GM21390 (cell line): ENCODE data around the gene EYS.

Experiments used
- ATAC-seq: cut with Tn5 transposase; IDR thresholded peaks from one replicate; pipeline ENCODE4 v1.9.1; 2021; ENCODE audit not compliant: unreplicated experiment

Gene EYS

DNA sequence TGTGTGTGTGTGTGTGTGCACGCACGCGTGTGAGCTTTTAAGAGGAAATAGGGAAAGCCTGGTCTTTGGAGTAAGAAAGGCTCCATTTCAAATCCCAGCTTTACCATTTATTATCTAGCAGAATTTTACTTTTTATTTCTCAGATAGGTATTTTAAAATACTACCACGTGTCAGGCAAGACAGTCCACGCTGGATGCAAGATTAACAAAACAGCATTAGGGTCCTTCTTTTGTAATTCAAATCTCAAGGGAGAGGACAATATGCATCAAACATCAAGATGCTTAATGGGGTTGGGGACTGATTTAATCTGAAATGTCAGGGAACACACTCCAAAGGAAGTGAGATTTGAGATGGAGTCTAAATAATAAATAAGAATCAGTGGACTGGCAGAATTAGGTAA lies 1302.6 kb downstream of the EYS start:
- ATAC-seq: no peak

- ATAC-seq: no peak
Observed at GRCh38 chr6:64383277-64383676, 1323.7 kb downstream of the EYS start.

GRCh38 chr6:64376394-64376793 lies 1330.6 kb downstream of the EYS start:
- ATAC-seq: no peak

DNA sequence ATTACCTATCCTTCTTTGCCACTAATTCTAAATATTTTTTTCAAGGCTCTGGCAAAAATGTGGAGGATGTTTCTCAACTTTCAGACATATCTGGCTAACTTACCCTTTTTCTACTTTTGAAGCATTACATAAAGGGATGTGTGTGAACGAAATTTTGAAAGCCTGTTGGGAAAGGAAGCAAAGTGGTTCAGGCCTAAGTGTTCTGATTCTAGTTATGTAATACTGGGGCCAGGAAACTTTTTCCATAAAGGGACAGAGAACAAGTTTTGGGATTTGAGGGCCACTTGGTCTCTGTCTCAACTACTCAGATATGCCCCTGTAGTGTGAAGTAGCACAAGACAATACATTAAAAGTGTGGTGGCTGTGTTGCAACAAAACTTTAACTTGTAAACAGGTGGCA lies 1349.6 kb downstream of the EYS start:
- ATAC-seq: no peak

GRCh38 chr6:64347411-64347810 lies 1359.6 kb downstream of the EYS start:
- ATAC-seq: no peak

DNA sequence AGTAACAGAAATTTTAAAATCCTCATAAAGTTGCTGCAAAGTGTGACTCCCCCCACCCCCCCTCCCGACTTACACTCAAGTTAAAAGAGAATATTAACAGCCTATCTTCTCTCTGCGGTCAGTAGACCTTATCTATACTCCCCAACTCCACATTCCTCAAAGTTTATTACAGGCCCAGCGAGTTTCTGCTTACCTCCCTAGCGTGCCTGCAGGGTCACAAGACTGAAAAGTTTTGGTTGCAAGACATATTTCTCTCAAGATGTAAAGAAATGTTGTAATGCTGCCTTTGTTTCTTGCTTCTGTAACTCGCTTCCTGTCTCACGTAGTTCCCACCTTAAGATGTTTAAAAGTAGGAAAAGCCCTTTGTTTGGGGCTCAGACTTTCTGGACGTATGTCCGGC lies 1371.8 kb downstream of the EYS start:
- no peak for ATAC-seq

GRCh38 chr6:64334636-64335035 lies 1372.4 kb downstream of the EYS start:
- ATAC-seq: no peak

GRCh38 chr6:64330694-64331307 lies 1376.2 kb downstream of the EYS start:
- ATAC-seq: peak; percentile 60

DNA sequence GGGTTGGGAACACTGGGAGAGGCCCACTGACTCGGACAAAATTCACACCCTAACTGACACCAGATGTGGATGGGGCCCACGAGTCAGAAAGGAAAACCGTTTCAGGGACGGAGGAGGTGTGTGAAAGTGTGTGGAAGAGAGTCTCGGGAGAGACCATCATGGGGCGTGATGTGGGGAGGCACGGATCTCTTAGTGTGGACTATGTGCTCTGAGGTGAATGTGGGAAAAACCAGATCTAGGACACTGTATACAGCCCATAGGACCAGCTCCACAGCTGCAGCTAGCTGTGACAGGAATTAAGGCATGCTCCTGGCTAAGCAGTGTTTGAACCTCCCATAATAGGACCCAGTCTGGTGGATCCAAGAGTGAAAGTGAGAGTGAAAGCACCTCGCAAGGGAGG lies 1380.1 kb downstream of the EYS start:
- no peak for ATAC-seq

GRCh38 chr6:64325093-64325492 lies 1381.9 kb downstream of the EYS start:
- no peak for ATAC-seq

DNA sequence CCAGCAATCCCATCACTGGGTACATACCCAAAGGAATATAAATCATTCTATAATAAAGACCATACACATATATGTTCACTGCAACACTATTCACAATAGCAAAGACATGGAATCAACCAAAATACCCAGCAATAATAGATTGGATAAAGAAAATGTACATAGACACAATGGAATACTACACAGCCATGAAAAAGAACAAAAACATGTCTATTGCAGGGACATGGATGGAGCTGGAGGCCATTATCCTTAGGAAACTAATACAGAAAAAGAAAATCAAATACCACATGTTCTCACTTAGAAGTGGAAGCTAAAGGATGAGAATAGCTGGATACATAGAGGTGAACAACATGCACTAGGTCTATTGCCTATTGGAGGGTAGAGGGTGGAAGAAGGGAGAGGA lies 1396.8 kb downstream of the EYS start:
- no peak for ATAC-seq

GRCh38 chr6:64301307-64302236 lies 1405.5 kb downstream of the EYS start:
- ATAC-seq: no peak

DNA sequence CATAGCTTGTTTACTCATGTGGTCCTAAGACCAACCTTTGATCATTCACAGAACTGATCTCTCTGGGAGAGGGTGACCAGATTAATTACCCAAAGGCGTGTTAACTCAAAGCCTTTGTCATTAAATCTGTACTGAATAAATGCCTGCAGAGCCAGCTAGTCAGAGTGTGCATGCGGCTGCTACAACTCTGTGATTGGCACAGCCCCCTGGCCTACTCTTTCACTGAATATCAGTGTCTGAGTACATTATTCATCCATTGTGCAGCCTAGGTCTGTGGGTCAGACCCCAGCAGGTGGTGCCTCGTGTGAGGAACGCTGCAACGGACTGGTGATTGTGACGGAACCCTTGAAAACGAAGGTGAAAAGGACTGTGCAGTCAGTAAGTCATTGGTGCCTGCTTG lies 1407.8 kb downstream of the EYS start:
- ATAC-seq: no peak

GRCh38 chr6:64294034-64294433 lies 1413.0 kb downstream of the EYS start:
- no peak for ATAC-seq

DNA sequence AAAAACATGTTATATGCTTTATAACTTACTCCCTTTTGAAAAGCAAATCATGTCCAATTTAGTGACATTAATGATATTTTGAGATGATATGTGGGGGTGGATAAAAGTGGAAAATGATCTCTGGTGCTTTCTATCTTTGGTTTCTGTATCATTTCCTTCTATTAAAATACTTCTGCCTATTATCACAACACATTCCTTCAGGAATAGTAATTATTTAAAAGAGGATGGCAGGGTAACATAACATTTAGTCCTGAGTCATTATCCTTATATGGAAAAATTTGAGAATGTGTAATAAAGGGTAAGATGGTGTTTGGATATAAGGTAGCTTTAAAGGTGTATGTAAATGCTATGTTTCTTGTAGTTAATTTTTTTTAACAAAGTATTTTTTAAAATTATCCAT lies 1413.7 kb downstream of the EYS start:
- no peak for ATAC-seq

GRCh38 chr6:64290867-64291266 lies 1416.2 kb downstream of the EYS start:
- no peak for ATAC-seq

DNA sequence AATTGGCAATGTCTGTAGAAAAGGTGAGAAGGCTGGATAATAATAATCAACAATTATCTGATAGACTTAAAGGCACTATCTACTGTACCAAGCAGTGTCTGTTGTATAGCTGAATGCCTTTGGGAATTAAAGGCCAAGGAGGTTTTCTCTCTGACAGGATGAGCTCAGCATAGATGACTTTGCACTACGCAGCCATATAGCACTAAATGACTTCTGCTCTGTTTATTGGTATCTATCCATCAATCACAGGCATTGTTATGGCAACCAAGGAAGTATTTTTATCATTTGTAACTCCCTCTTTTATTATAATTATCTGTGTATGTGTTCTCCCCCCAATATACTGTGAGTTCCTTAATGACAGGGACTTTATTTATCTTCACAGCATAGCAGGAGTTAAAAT lies 1417.1 kb downstream of the EYS start:
- no peak for ATAC-seq

DNA sequence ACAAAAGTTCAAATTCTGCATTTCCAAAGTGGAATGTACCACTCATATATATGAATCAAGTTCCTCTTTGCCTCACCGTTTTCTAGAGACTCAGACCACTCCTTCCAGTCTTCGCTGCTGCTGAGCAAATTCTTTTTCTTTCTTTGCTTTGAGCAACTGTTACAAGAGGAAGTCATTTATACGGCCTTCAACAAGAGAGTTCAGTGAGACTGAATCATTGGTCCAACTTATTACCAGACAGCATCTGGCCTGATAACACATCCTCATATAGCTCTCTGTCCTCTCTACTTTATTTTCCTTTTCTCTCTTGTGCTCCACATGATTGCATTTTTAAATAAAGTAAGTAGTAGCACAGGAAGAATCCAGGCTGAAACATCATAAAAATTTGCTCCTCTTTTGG lies 1418.7 kb downstream of the EYS start:
- ATAC-seq: no peak

DNA sequence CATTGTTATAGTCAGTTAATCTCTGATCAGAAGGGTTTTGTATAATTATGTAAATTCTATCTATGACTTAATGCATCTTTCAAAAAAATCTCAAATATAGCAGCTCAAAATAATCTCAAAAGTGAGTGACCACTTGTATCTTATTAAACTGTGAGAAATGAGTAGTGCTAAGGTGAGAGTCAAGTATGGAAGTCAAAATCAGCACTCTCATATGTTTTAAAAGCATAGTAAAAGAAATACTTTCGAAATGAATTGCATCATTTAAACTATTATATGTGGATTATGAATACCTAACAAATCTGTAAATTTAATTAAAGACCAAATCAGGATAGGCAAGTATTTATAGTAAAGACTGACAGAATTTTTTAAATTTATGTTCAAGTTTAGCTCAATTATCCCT lies 1425.9 kb downstream of the EYS start:
- ATAC-seq: no peak

DNA sequence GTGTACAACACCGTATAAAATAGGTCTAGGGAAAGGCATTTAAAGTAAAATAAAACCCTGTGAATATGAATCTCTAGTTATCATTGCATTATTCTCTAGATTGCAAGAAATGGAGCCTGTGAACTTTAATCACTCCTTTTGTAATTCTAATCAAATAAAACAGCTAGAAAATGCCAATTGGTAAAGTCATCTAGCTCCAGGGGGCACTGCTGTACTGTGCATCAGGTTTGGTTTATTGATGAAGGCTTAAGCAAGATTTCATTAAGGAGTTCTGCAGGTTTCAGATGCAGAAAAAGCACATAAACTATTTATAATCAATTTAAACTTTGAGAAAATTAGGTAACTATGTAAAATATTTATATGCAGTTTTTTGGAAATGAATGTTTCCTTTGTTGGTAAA lies 1426.5 kb downstream of the EYS start:
- no peak for ATAC-seq

GRCh38 chr6:64270083-64270482 lies 1436.9 kb downstream of the EYS start:
- no peak for ATAC-seq

DNA sequence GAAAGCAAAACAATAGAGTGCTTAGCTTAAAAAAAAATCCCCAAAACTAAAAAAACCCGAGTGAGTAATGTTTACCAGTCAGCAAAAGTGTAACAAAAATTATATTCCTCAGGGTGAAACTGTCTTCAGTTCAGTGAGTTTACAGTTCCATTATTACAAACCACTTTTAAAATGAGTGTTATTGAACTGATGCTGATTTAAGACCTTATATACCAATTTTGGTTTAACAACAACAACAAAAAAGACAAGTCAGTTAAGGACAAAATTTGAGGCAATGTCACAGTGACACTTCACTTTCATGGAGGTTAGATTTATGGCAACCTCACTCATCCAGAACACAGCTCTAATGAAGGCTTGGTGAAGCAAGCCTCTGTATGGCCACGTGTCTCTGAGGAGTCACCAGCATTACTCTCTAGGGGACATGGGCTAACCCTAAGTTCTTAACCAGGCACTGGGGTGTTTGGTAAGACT lies 1440.6 kb downstream of the EYS start:
- peak; percentile 80 for ATAC-seq
